Trophoblast cell (in vitro differentiated cells and primary cell): ENCODE results near the gene FKBP5.
"Not testable (repeated sequence)": the region's sequence is repeated elsewhere in the genome, so short reads cannot be mapped to it uniquely, and the experiment has no call there.

ENCODE experiments used
- DNase-seq, 2 donors: peaks; one replicate each; pipeline ENCODE4 v3.0.0-alpha.2; 2016
- H2AFZ ChIP-seq: 2 replicates; pipeline ENCODE4 v1.6.1; 2013; ENCODE audit warnings: low read length, moderate library complexity, mild to moderate bottlenecking; ENCODE audit not compliant: insufficient read depth, poor library complexity
- H2AK5ac ChIP-seq: 2 replicates; pipeline ENCODE4 v1.6.1; 2013; ENCODE audit warnings: mild to moderate bottlenecking, low read length
- H2BK120ac ChIP-seq: 2 replicates; pipeline ENCODE4 v1.6.1; 2013; ENCODE audit warnings: low read length, mild to moderate bottlenecking, moderate library complexity; ENCODE audit not compliant: insufficient read depth, poor library complexity
- H2BK12ac ChIP-seq: 2 replicates; pipeline ENCODE4 v1.6.1; 2013; ENCODE audit warnings: mild to moderate bottlenecking, low read length, moderate library complexity
- H2BK5ac ChIP-seq: 2 replicates; pipeline ENCODE4 v1.6.1; 2013; ENCODE audit warnings: low read length, low read depth, moderate library complexity, mild to moderate bottlenecking; ENCODE audit not compliant: poor library complexity
- H3K14ac ChIP-seq: 2 replicates; pipeline ENCODE4 v1.6.1; 2013; ENCODE audit warnings: mild to moderate bottlenecking, low read length
- H3K18ac ChIP-seq: 2 replicates; pipeline ENCODE4 v1.6.1; 2013; ENCODE audit warnings: mild to moderate bottlenecking, low read length
- H3K23ac ChIP-seq: 2 replicates; pipeline ENCODE4 v1.6.1; 2013; ENCODE audit warnings: low read length
- H3K27ac ChIP-seq: 2 replicates; pipeline ENCODE4 v1.5.1; 2013; ENCODE audit warnings: low read depth, mild to moderate bottlenecking, inconsistent platforms, low read length, moderate library complexity
- H3K27me3 ChIP-seq: 2 replicates; pipeline ENCODE4 v1.6.1; 2013; ENCODE audit warnings: inconsistent platforms, mild to moderate bottlenecking, low read length, moderate library complexity; ENCODE audit not compliant: insufficient read depth
- H3K36me3 ChIP-seq, 2 experiments: 1 replicate in 1 of 2; 2 replicates in 1 of 2; pipeline ENCODE4 v1.6.1; 2013; ENCODE audit warnings: low read length in 2 of 2, mild to moderate bottlenecking in 2 of 2, moderate library complexity in 1 of 2; ENCODE audit not compliant: insufficient read depth in 2 of 2, control insufficient read depth in 1 of 2
- H3K4ac ChIP-seq: 2 replicates; pipeline ENCODE4 v1.6.1; 2013; ENCODE audit warnings: low read depth, mild to moderate bottlenecking, low read length, moderate library complexity
- H3K4me1 ChIP-seq, 2 experiments: 1 replicate in 1 of 2; 2 replicates in 1 of 2; pipeline ENCODE4 v1.6.1; 2013; ENCODE audit warnings: low read length in 2 of 2, mild to moderate bottlenecking in 2 of 2, moderate library complexity in 1 of 2; ENCODE audit not compliant: insufficient read depth in 2 of 2, control insufficient read depth in 1 of 2
- H3K4me2 ChIP-seq: 2 replicates; pipeline ENCODE4 v1.6.1; 2013; ENCODE audit warnings: inconsistent platforms, mild to moderate bottlenecking, low read length, moderate library complexity
- H3K4me3 ChIP-seq: 2 replicates; pipeline ENCODE4 v1.5.1; 2013; ENCODE audit warnings: mild to moderate bottlenecking, low read depth, low read length, inconsistent platforms
- H3K79me1 ChIP-seq: one replicate; pipeline ENCODE4 v1.6.1; 2013; ENCODE audit warnings: low read length
- H3K79me2 ChIP-seq: 2 replicates; pipeline ENCODE4 v1.6.1; 2013; ENCODE audit warnings: low read length, mild to moderate bottlenecking; ENCODE audit not compliant: control insufficient read depth, insufficient read depth, poor library complexity
- H3K9ac ChIP-seq: 2 replicates; pipeline ENCODE4 v1.6.1; 2013; ENCODE audit warnings: mild to moderate bottlenecking, low read length
- H3K9me3 ChIP-seq: 2 replicates; pipeline ENCODE4 v1.6.1; 2013; ENCODE audit warnings: low read depth, mild to moderate bottlenecking, control low read depth, inconsistent platforms, low read length; ENCODE audit not compliant: insufficient read depth
- H4K12ac ChIP-seq: 2 replicates; pipeline ENCODE4 v1.6.1; 2013; ENCODE audit warnings: low read depth, mild to moderate bottlenecking, low read length, moderate library complexity
- H4K8ac ChIP-seq: 2 replicates; pipeline ENCODE4 v1.6.1; 2013; ENCODE audit warnings: low read depth, mild to moderate bottlenecking, low read length, moderate library complexity
- H4K91ac ChIP-seq: one replicate; pipeline ENCODE4 v1.6.1; 2013; ENCODE audit warnings: low read depth, mild to moderate bottlenecking, low read length, moderate library complexity
- WGBS: extraction: QIAGEN DNeasy Blood & Tissue Kit; methylation state at CpG from one replicate; pipeline ENCODE4 v1.1.7; 2013; ENCODE audit warnings: missing lambda C conversion rate; ENCODE audit not compliant: insufficient read length, insufficient coverage; ENCODE audit errors: extremely low coverage; 5-methylcytosine and 5-hydroxymethylcytosine counted together

Gene FKBP5

DNA sequence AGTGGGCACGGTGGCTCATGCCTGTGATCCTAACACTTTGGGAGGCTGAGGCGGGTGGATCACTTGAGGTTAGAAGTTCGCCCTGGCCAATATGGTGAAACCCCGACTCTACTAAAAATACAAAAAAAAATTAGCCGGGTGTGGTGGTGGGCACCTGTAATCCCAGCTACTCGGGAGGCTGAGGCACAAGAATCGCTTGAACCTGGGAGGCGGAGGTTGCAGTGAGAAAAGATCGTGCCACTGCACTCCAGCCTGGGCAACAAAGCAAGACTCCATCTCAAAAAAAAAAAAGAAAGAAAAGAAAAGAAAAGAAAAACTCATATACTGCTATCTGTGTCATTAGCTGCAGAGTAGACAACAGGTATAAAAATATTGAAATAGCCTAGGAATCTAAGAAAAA, 18.3 kb downstream of the FKBP5 start:
- not testable (repeated sequence) for H3K4me1 ChIP-seq, H2AK5ac ChIP-seq, H3K4ac ChIP-seq, H4K8ac ChIP-seq, H3K79me1 ChIP-seq, H3K14ac ChIP-seq, H3K9ac ChIP-seq, H3K79me2 ChIP-seq, H2BK120ac ChIP-seq, H3K4me2 ChIP-seq, H3K4me3 ChIP-seq, H3K36me3 ChIP-seq, H3K27me3 ChIP-seq, H4K12ac ChIP-seq, H2BK12ac ChIP-seq, H2AFZ ChIP-seq, H3K23ac ChIP-seq, DNase-seq, H3K18ac ChIP-seq, H3K27ac ChIP-seq, H2BK5ac ChIP-seq, H4K91ac ChIP-seq, H3K9me3 ChIP-seq
- no CpG with 5 or more reads among the region's 9 CpGs for WGBS

DNA sequence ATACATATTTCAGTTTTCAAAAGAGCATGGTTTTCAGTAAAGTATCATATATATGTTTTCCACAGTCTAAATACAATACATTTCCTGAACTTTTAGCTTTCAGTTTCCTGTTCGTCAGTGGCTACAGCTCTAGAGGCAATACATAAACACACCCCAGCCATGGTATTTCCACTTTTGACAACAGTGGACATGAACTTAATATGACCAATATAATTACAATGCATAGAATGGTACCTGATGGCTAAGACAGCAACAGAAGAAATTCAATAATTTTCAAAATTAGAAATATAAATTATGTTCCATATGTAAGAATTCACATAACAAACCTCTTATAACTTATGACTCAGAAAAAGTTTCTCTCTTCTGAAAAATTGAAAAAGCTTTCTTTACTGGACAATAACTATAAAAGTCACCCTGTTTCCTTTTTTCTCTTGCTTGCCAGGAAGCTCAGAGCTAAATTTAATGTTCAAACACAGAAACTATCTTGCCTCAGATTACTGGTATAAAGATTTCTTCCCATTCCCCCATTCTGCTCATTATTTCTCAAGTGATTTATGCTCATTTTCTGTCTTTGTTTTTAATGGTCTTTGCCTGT, 19.2 kb downstream of the FKBP5 start:
- Histone ChIP-seq H2AK5ac (no peak overlapping the region), H2AFZ (no peak overlapping the region), H3K4ac (no peak overlapping the region), H3K23ac (no peak overlapping the region), H3K4me3 (no peak overlapping the region), H2BK12ac (no peak overlapping the region), H3K18ac (no peak overlapping the region), H3K27ac (no peak overlapping the region), H3K27me3 (no peaks in the 10 kb centered on the region), H3K14ac (no peak overlapping the region), H4K8ac (no peak overlapping the region), H3K4me1 (no peaks in the 10 kb centered on the region), H3K79me1 (no peaks in the 10 kb centered on the region), H3K36me3 (no peaks in the 10 kb centered on the region), H2BK120ac (no peak overlapping the region), H4K91ac (no peak overlapping the region), H3K9me3 (no peaks in the 10 kb centered on the region), H2BK5ac (no peak overlapping the region), H3K79me2 (no peaks in the 10 kb centered on the region), H3K4me2 (no peak overlapping the region), H3K9ac (no peak overlapping the region), H4K12ac (no peak overlapping the region)
- DNase-seq, result no peak
- no CpG with 5 or more reads among the region's 1 CpG for WGBS

DNA sequence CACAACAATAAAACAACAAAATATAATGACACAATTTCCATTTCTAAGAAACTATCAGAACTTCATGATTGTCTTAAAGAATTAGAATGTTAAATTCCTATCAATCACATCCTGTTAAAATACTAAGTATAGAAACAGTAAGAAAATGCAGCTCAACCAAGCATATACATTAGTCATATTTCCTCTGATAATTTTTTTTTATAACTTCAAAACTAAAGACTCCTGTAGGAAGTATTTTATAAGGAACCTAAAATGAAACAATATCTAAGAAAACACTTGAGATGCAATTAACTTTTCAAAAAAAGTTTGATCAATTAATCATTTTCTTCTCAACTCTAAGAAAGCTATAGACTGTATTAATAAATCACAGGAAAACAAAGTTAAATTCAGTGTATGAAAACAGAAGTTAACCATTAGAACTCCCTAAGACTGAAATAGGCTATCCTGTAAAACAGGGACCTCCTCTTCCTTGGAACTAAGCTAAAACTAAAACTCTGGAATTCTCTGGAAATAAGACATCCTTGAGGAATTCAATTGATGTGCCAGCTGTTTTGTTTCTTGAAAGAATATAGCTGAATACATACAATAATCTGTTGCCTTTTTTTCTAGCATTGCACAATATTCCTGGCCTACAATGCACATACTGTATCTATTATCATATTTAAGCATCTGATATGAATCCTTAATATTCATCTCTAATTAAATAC, 19.8 kb downstream of the FKBP5 start:
- no peak overlapping the region for H2AK5ac ChIP-seq
- H4K12ac ChIP-seq, result no peak overlapping the region
- H3K23ac ChIP-seq, result no peak overlapping the region
- H3K27me3 ChIP-seq, result no peaks in the 10 kb centered on the region
- H2BK5ac ChIP-seq, result no peak overlapping the region
- H3K9ac ChIP-seq, result no peak overlapping the region
- no peak overlapping the region for H2BK120ac ChIP-seq
- H3K27ac ChIP-seq, result no peak overlapping the region
- H2AFZ ChIP-seq, result no peak overlapping the region
- no peak overlapping the region for H3K18ac ChIP-seq
- H4K91ac ChIP-seq, result no peak overlapping the region
- no peaks in the 10 kb centered on the region for H3K4me1 ChIP-seq
- H3K9me3 ChIP-seq, result no peaks in the 10 kb centered on the region
- no peaks in the 10 kb centered on the region for H3K79me1 ChIP-seq
- no peaks in the 10 kb centered on the region for H3K36me3 ChIP-seq
- no peak overlapping the region for H2BK12ac ChIP-seq
- no peak overlapping the region for H3K4ac ChIP-seq
- H3K4me2 ChIP-seq, result no peak overlapping the region
- no peak overlapping the region for H3K4me3 ChIP-seq
- H3K14ac ChIP-seq, result no peak overlapping the region
- DNase-seq, result no peak
- no peaks in the 10 kb centered on the region for H3K79me2 ChIP-seq
- H4K8ac ChIP-seq, result no peak overlapping the region

DNA sequence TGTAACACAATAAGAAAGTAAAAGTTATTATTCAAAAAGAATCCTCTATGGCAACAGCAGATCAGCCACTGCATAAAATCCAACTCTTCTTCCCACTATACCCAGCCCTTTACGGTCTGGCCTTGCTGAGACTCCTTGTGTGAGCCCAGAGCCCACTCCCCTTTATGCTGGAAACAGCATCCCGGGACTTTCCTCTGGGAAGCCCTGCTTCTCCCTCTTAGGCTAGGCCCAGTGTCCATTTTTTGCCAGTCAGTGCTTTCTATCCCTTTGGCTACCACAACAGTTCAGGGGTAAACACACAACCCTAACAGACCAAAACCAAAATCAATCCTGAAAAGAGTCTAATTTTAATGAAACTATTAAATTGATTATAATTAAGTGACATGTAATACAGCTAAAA, 20.6 kb downstream of the FKBP5 start:
- no peak overlapping the region for H4K12ac ChIP-seq
- H4K8ac ChIP-seq, result no peak overlapping the region
- no CpG with 5 or more reads among the region's 2 CpGs for WGBS
- H3K4me1 ChIP-seq, result no peaks in the 10 kb centered on the region
- no peak overlapping the region for H4K91ac ChIP-seq
- H3K14ac ChIP-seq, result no peak overlapping the region
- no peak for DNase-seq
- no peaks in the 10 kb centered on the region for H3K79me2 ChIP-seq
- H3K27ac ChIP-seq, result no peak overlapping the region
- H3K9me3 ChIP-seq, result no peaks in the 10 kb centered on the region
- no peak overlapping the region for H2AK5ac ChIP-seq
- H3K23ac ChIP-seq, result no peak overlapping the region
- H3K79me1 ChIP-seq, result no peaks in the 10 kb centered on the region
- no peak overlapping the region for H2BK120ac ChIP-seq
- H3K4ac ChIP-seq, result no peak overlapping the region
- H2BK12ac ChIP-seq, result no peak overlapping the region
- H3K4me2 ChIP-seq, result no peak overlapping the region
- no peak overlapping the region for H3K9ac ChIP-seq
- H3K4me3 ChIP-seq, result no peak overlapping the region
- H3K36me3 ChIP-seq, result no peaks in the 10 kb centered on the region
- no peak overlapping the region for H3K18ac ChIP-seq
- no peak overlapping the region for H2BK5ac ChIP-seq
- no peak overlapping the region for H2AFZ ChIP-seq
- no peaks in the 10 kb centered on the region for H3K27me3 ChIP-seq
